HepG2 (cell line): ENCODE data around the gene RETREG2. TPM values are rescaled to one million over a fixed set of nuclear protein-coding genes. Genes with fewer than 3 reads are reported as not detected.

Experiments
- ATF4 ChIP-seq, 2 experiments: fragments of 450-650 bp in 1 of 2; sonication (generic) in 1 of 2; formaldehyde crosslinking; IDR thresholded peaks; 2 replicates each; pipeline versions ENCODE4 v1.5.0 to v1.8.0; 2020 to 2022; ENCODE audit warnings: mild to moderate bottlenecking in 1 of 2, missing genetic modification reagents in 1 of 2
- CBX2 ChIP-seq, 2 experiments: fragments of 200-600 bp in 1 of 2; sonication (generic); formaldehyde crosslinking in 1 of 2; IDR thresholded peaks; 2 replicates each; pipeline versions ENCODE4 v1.7.0 to v1.8.1; 2018 to 2022; ENCODE audit warnings: low read depth in 2 of 2, low read length in 1 of 2, mild to moderate bottlenecking in 1 of 2, missing genetic modification reagents in 1 of 2
- CENPBD1 ChIP-seq: sonication (generic); formaldehyde crosslinking; IDR thresholded peaks from 2 replicates; pipeline ENCODE4 v1.8.0; 2022; ENCODE audit warnings: missing genetic modification reagents, low read depth, mild to moderate bottlenecking, borderline replicate concordance
- CHD2 ChIP-seq: IDR thresholded peaks from 2 replicates; pipeline ENCODE4 v1.6.1; 2011; ENCODE audit warnings: low read depth, low read length, improper control_type of control experiment
- GLMP ChIP-seq: sonication (generic); formaldehyde crosslinking; IDR thresholded peaks from 2 replicates; pipeline ENCODE4 v1.9.0; 2021; ENCODE audit warnings: missing genetic modification reagents, mild to moderate bottlenecking, borderline replicate concordance
- IRX3 ChIP-seq: sonication (generic); formaldehyde crosslinking; IDR thresholded peaks from 2 replicates; pipeline ENCODE4 v1.8.1; 2023; ENCODE audit warnings: mild to moderate bottlenecking, low read depth, missing genetic modification reagents, borderline replicate concordance
- MAFG ChIP-seq: sonication (generic); formaldehyde crosslinking; IDR thresholded peaks from 2 replicates; pipeline ENCODE4 v1.5.1; 2020; ENCODE audit warnings: mild to moderate bottlenecking, missing genetic modification reagents
- MIER3 ChIP-seq: IDR thresholded peaks from 2 replicates; pipeline ENCODE4 v1.6.1; 2016; ENCODE audit warnings: missing compliant biosample characterization, borderline replicate concordance
- MTF1 ChIP-seq: sonication (generic); formaldehyde crosslinking; IDR thresholded peaks from 2 replicates; pipeline ENCODE4 v1.5.0; 2020; ENCODE audit warnings: missing genetic modification reagents
- PHB2 ChIP-seq: fragments of 450-650 bp; IDR thresholded peaks from 2 replicates; pipeline ENCODE4 v1.6.1; 2018; ENCODE audit not compliant: partially characterized antibody
- PHF8 ChIP-seq: sonication (generic); formaldehyde crosslinking; IDR thresholded peaks from 2 replicates; pipeline ENCODE4 v1.5.0; 2020; ENCODE audit warnings: missing genetic modification reagents
- RBFOX2 ChIP-seq: fragments of 200-400 bp; formaldehyde crosslinking; IDR thresholded peaks from 2 replicates; pipeline ENCODE4 v1.6.1; 2017; ENCODE audit warnings: low read depth, mild to moderate bottlenecking, low read length
- RORA ChIP-seq: sonication (generic); formaldehyde crosslinking; IDR thresholded peaks from 2 replicates; pipeline ENCODE4 v1.5.0; 2020; ENCODE audit warnings: mild to moderate bottlenecking, missing genetic modification reagents, moderate library complexity
- SMAD1 ChIP-seq: sonication (generic); formaldehyde crosslinking; IDR thresholded peaks from 2 replicates; pipeline ENCODE4 v1.4.0; 2020; ENCODE audit warnings: missing genetic modification reagents, low read depth, mild to moderate bottlenecking, borderline replicate concordance
- SRSF4 ChIP-seq: fragments of 200-400 bp; formaldehyde crosslinking; IDR thresholded peaks from one replicate; pipeline ENCODE4 v1.6.1; 2018; ENCODE audit warnings: mild to moderate bottlenecking, low read depth, low read length, moderate library complexity; ENCODE audit not compliant: poor library complexity, severe bottlenecking
- U2AF2 ChIP-seq: fragments of 200-400 bp; formaldehyde crosslinking; IDR thresholded peaks from 2 replicates; pipeline ENCODE4 v1.6.1; 2017; ENCODE audit warnings: low read depth, mild to moderate bottlenecking, low read length
- ZEB1 ChIP-seq: IDR thresholded peaks from 2 replicates; pipeline ENCODE4 v1.6.1; 2012; ENCODE audit warnings: mild to moderate bottlenecking, low read depth, inconsistent platforms; ENCODE audit not compliant: insufficient replicate concordance
- ZNF20 ChIP-seq: sonication (generic); formaldehyde crosslinking; IDR thresholded peaks from 2 replicates; pipeline ENCODE4 v1.4.0; 2020; ENCODE audit warnings: mild to moderate bottlenecking, moderate library complexity, missing genetic modification reagents
- ZNF260 ChIP-seq: sonication (generic); formaldehyde crosslinking; IDR thresholded peaks from 2 replicates; pipeline ENCODE4 v1.4.0; 2020; ENCODE audit warnings: missing genetic modification reagents, low read depth, mild to moderate bottlenecking, borderline replicate concordance
- ZNF30 ChIP-seq: sonication (generic); formaldehyde crosslinking; IDR thresholded peaks from 2 replicates; pipeline ENCODE4 v1.5.0; 2020; ENCODE audit warnings: mild to moderate bottlenecking, missing genetic modification reagents
- ZNF543 ChIP-seq: sonication (generic); formaldehyde crosslinking; IDR thresholded peaks from 2 replicates; pipeline ENCODE4 v1.4.0; 2020; ENCODE audit warnings: mild to moderate bottlenecking, missing genetic modification reagents
- ZNF75D ChIP-seq: sonication (generic); formaldehyde crosslinking; IDR thresholded peaks from 2 replicates; pipeline ENCODE4 v1.8.1; 2023; ENCODE audit warnings: missing genetic modification reagents, mild to moderate bottlenecking, borderline replicate concordance
- polyA plus RNA-seq, 8 experiments: library from polyadenylated mRNA; depleted of rRNA in 3 of 8; stranded (reverse) in 7 of 8; unstranded in 1 of 8; fragments of >200 nt; fragmentation: Illumina TruSeq in 4 of 8; extraction: Trizol in 4 of 8; gene quantifications; 2 replicates each; pipeline versions ENCODE4 v1.2.1 to v1.2.3, GENCODE V29; 2011 to 2016; ENCODE audit warnings: low read depth in 4 of 8, missing spikeins in 1 of 8, mixed read lengths in 1 of 8; ENCODE audit not compliant: insufficient read depth in 1 of 8
- total RNA-seq, 5 experiments: library from RNA; depleted of rRNA; stranded (reverse); fragments of >200 nt; fragmentation: Illumina TruSeq; extraction: Trizol; gene quantifications; 2 replicates each; pipeline ENCODE4 v1.2.3, GENCODE V29; 2016; ENCODE audit warnings: low read depth in 1 of 5
- TF ChIP-seq, protein P1 (sequence below): sonication (generic); formaldehyde crosslinking; IDR thresholded peaks from 2 replicates; pipeline ENCODE4 v1.4.0; 2020; ENCODE audit warnings: mild to moderate bottlenecking, missing genetic modification reagents
- TF ChIP-seq, protein P2 (sequence below): sonication (generic); formaldehyde crosslinking; IDR thresholded peaks from 2 replicates; pipeline ENCODE4 v1.4.0; 2020; ENCODE audit warnings: missing genetic modification reagents

The RETREG2 gene
- total and polyA plus RNA-seq, 2 of the 13 experiments (the other 11 are each of a cell fraction or from before 2014, with no cell fraction given) = 86.0 to 134 TPM

- TF ChIP-seq SMAD1 (peak; percentile 79), MIER3 (CRISPR knock-in tag) (peak; percentile 48; the same call in 1 of the 2 replicates), MTF1 (CRISPR knock-in tag) (peak; percentile 64; the same call in 1 of the 2 replicates), PHF8 (CRISPR knock-in tag) (peak; percentile 90), ZNF75D (CRISPR knock-in tag) (no peak), CHD2 (no peak), RBFOX2 (peak; percentile 98), ATF4 (CRISPR knock-in tag; IDR thresholded peaks at IDR 0.05) (no peak; a peak in 1 of 4 replicates), U2AF2 (peak; percentile 80; the same call in 1 of the 2 replicates), SRSF4 (no peak), ZNF543 (CRISPR knock-in tag) (peak; percentile 88; the same call in 1 of the 2 replicates), CBX2 (IDR thresholded peaks at IDR 0.05; ENCODE audit: low read depth, low read length) (no peak), CBX2 (CRISPR knock-in tag; IDR thresholded peaks at IDR 0.05; ENCODE audit: low read depth) (no peak; the same call in 1 of the 2 replicates), CENPBD1 (0 out of 2 replicates have a peak, but pooled peaks have one; percentile 70), ZNF260 (CRISPR knock-in tag) (no peak), MAFG (CRISPR knock-in tag) (no peak), RORA (CRISPR knock-in tag) (no peak), PHB2 (no peak), ZEB1 (no peak), IRX3 (CRISPR knock-in tag) (peak; percentile 94), ZNF20 (CRISPR knock-in tag) (peak; percentile 97; the same call in 1 of the 2 replicates), GLMP (CRISPR knock-in tag) (no peak), ZNF30 (CRISPR knock-in tag) (peak; percentile 94; the same call in 1 of the 2 replicates)
- TF ChIP-seq, protein P1, sequence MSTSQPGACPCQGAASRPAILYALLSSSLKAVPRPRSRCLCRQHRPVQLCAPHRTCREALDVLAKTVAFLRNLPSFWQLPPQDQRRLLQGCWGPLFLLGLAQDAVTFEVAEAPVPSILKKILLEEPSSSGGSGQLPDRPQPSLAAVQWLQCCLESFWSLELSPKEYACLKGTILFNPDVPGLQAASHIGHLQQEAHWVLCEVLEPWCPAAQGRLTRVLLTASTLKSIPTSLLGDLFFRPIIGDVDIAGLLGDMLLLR (CRISPR knock-in tag) = peak; percentile 100
- TF ChIP-seq, protein P2, sequence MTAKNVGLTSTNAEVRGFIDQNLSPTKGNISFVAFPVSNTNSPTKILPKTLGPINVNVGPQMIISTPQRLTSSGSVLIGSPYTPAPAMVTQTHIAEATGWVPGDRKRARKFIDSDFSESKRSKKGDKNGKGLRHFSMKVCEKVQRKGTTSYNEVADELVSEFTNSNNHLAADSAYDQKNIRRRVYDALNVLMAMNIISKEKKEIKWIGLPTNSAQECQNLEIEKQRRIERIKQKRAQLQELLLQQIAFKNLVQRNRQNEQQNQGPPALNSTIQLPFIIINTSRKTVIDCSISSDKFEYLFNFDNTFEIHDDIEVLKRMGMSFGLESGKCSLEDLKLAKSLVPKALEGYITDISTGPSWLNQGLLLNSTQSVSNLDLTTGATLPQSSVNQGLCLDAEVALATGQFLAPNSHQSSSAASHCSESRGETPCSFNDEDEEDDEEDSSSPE (CRISPR knock-in tag) = peak; percentile 98
Measured at GRCh38 chr2:219218732-219219701, 40.9 kb downstream of the RETREG2 start, which contains the start of gene ABCB6 (continued).
